ENCODE data around the gene AUTS2.

The AUTS2 gene

DNA sequence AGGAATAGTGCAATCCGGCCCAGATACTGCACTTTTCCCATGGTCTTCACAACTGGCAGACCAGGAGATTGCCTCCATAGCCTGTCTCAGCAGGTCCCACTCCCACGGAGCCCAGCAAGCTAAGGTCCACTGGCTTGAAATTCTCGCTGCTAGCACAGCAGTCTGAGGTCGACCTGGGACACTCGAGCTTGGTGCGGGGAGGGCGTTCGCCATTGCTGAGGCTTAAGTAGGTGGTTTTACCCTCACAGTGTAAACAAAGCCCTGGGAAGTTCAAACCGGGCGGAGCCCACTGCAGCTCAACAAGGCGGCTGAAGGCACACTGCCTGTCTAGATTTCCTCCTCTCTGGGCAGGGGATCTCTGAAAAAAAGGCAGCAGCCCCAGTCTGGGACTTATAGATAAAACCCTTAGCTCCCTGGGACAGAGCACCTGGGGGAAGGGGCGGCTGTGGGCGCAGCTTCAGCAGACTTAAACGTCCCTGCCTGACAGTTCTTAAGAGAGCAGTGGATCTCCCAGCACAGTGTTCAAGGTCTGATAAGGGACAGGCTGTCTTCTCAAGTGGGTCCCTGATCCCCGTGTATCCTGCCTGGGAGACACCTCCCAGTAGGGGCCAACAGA is 1240.1 kb downstream of the AUTS2 start:
- Histone ChIP-seq H3K4me1 (ENCODE audit: insufficient read depth, low read length, poor library complexity, severe bottlenecking) (no peaks in the 10 kb centered on the region), H3K4me2 (ENCODE audit: low read depth, low read length, poor library complexity, severe bottlenecking) (no peak overlapping the region), H3K79me2 (ENCODE audit: insufficient read depth, low read length) (no peaks in the 10 kb centered on the region), H3K9ac (ENCODE audit: low read depth, low read length, poor library complexity, severe bottlenecking) (no peak overlapping the region), H3K9me2 (replicated peaks; ENCODE audit: low read depth, low read length) (no peaks in the 10 kb centered on the region), H3K9me3 (ENCODE audit: insufficient read depth, low read depth, low read length) (no peaks in the 10 kb centered on the region; the same call in 1 of the 2 replicates), H2AFZ (ENCODE audit: low read length) (no peak overlapping the region), H3K36me3 (ENCODE audit: insufficient read depth, low read length) (no peaks in the 10 kb centered on the region), H3K27me3 (ENCODE audit: insufficient read depth, low read length, poor library complexity, severe bottlenecking) (no peaks in the 10 kb centered on the region), H4K20me1 (ENCODE audit: insufficient read depth, low read length, poor library complexity, severe bottlenecking) (no peaks in the 10 kb centered on the region), H3F3A (ENCODE audit: low read depth) (no peaks in the 10 kb centered on the region), H3K4me3 (ENCODE audit: low read length, poor library complexity, severe bottlenecking) (no peak overlapping the region)
- TF ChIP-seq EZH2phosphoT487 (IDR thresholded peaks at IDR 0.05; ENCODE audit: borderline replicate concordance), result no peak
- TF ChIP-seq, protein P1, sequence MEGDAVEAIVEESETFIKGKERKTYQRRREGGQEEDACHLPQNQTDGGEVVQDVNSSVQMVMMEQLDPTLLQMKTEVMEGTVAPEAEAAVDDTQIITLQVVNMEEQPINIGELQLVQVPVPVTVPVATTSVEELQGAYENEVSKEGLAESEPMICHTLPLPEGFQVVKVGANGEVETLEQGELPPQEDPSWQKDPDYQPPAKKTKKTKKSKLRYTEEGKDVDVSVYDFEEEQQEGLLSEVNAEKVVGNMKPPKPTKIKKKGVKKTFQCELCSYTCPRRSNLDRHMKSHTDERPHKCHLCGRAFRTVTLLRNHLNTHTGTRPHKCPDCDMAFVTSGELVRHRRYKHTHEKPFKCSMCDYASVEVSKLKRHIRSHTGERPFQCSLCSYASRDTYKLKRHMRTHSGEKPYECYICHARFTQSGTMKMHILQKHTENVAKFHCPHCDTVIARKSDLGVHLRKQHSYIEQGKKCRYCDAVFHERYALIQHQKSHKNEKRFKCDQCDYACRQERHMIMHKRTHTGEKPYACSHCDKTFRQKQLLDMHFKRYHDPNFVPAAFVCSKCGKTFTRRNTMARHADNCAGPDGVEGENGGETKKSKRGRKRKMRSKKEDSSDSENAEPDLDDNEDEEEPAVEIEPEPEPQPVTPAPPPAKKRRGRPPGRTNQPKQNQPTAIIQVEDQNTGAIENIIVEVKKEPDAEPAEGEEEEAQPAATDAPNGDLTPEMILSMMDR (conservative IDR thresholded peaks at IDR 0.05; ENCODE audit: low read length), result no peak
